Measurements from ENCODE around the gene HOXC5.
A peak's percentile ranks its signal among the peaks of the same experiment; 100 is the strongest.

The HOXC5 gene

GRCh38 chr12:53995378-53996239 lies 37.2 kb upstream of the HOXC5 start:
- no peaks in the 10 kb centered on the region for H3K9me3 ChIP-seq (ENCODE audit: control insufficient read depth in 1 of 2, low read length in 2 of 2)
- no peaks in the 10 kb centered on the region for H3K36me3 ChIP-seq (ENCODE audit: control insufficient read depth in 1 of 2, insufficient read depth in 2 of 2, low read length in 2 of 2)
- no peak overlapping the region for H3K27ac ChIP-seq (ENCODE audit: low read depth, low read length)
- peaks cover 92 to 100% of the 10 kb centered on the region in 2 donors for H3K27me3 ChIP-seq (ENCODE audit: control insufficient read depth in 1 of 2, insufficient read depth in 2 of 2, low read length in 2 of 2)
- peak overlapping the region; percentile 54 to 59 for H3K9ac ChIP-seq (ENCODE audit: low read depth in 1 of 2, low read length in 2 of 2)
- H3K4me1 ChIP-seq (ENCODE audit: control insufficient read depth in 1 of 2, insufficient read depth in 2 of 2, low read length in 2 of 2): peaks cover 16 to 21% of the 10 kb centered on the region in 2 donors
- peak overlapping the region; percentile 70 to 73 for H3K4me3 ChIP-seq (ENCODE audit: low read depth in 1 of 2, low read length in 2 of 2)

DNA sequence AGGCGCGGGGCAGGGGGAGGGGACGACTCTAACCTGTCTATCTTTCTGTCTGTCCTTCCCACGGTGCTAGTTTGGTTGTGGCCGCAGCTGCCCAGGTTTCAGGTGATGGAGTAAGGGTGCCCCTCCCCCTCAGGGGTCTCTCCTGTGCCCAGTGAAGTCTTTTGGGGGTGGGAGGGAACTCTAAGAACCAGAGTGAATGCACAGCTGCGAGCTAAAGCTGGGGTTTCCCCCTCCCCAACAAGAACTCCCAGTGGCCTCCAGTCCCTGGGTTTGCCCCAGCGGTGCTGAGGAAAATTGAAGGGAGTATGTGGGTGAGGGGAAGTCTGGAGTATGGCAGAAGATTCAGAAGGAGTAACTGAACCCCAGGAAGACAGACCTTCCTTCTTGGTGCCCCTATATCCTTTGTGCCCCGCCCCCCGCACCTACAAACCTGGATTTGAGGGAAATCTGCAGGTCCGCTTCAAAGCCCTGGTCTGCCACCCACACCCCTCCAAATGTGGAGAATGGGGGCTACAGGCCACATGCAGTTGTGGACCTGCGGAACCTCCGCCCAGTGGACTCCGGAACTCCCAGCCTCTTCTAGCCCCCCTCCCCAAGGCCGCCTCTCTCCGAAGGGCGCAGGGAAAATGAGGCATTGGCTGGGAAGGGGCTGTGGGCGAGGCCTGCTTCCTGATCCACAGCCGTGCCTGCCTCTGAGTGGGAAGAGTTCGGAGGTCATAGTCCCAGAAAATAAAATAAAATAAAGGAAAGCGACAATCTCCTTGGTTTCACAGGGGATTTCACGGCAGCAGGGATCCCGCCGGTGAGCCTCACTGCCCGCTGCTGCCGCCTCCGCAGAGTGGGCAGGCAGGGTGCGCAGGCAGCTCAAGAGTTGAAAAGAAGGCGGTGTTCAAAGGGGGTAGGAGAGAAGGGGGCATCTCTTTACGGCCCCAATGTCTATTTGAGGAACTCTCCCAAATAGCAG lies 36.3 kb upstream of the HOXC5 start:
- Histone ChIP-seq H3K4me3 (ENCODE audit: low read depth in 1 of 2, low read length in 2 of 2) (peak overlapping the region; percentile 70 to 73), H3K36me3 (ENCODE audit: control insufficient read depth in 1 of 2, insufficient read depth in 2 of 2, low read length in 2 of 2) (no peaks in the 10 kb centered on the region), H3K9ac (ENCODE audit: low read depth in 1 of 2, low read length in 2 of 2) (peak overlapping the region in 1 of 2 donors; percentile 54), H3K9me3 (ENCODE audit: control insufficient read depth in 1 of 2, low read length in 2 of 2) (no peaks in the 10 kb centered on the region), H3K4me1 (ENCODE audit: control insufficient read depth in 1 of 2, insufficient read depth in 2 of 2, low read length in 2 of 2) (peaks cover 16 to 21% of the 10 kb centered on the region in 2 donors), H3K27ac (ENCODE audit: low read depth, low read length) (no peak overlapping the region), H3K27me3 (ENCODE audit: control insufficient read depth in 1 of 2, insufficient read depth in 2 of 2, low read length in 2 of 2) (peaks cover 92 to 100% of the 10 kb centered on the region in 2 donors)

DNA sequence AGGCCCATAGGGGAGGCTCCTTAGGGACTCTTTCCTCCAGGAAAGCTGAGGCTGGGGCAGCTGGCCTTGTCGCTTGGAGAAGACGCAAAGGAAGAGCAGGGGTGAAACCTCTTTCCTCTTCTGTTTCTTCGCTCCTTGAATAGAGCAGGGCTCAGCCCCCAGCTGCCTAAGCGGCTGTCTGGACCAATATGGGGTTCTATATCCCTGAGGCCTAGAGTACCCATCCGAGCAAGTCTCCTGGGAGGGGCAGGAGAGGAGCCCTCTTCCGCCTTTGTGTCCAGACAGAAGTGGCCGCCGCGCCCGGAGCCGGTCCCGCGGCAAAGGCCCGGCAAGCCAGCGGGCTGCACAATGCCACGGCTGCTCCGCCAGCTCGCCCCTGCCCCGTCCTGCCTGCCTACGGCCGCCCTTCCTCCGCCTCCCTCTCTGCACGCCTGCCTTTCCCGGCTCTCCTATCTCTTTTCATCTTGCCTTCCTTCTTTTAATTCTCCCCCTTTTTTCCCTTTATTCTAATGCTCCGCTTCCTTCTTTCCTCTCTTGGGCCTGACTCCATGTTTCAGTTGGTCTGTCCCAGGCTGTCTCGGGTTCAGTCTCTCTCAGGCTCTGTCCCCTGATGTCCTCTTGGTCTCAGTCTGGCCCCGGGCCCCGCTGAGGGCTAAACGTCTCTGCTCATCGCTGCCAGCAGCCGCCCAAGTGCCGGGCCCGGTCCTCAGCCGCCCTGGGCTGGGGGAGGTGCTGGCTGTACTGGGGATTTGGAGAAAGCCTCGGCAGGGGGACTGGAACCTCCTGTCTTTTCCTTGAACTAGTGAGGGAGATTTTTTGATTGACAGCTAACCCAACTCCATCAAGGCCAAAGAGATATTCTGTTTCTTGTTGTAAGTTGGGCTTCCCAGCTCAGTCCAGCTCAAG lies 35.4 kb upstream of the HOXC5 start:
- H3K9me3 ChIP-seq (ENCODE audit: control insufficient read depth in 1 of 2, low read length in 2 of 2): no peaks in the 10 kb centered on the region
- H3K4me1 ChIP-seq (ENCODE audit: control insufficient read depth in 1 of 2, insufficient read depth in 2 of 2, low read length in 2 of 2): peaks cover 16 to 21% of the 10 kb centered on the region in 2 donors
- peak overlapping the region; percentile 14 for H3K27ac ChIP-seq (ENCODE audit: low read depth, low read length)
- H3K9ac ChIP-seq (ENCODE audit: low read depth in 1 of 2, low read length in 2 of 2): no peak overlapping the region
- H3K4me3 ChIP-seq (ENCODE audit: low read depth in 1 of 2, low read length in 2 of 2): no peak overlapping the region
- no peaks in the 10 kb centered on the region for H3K36me3 ChIP-seq (ENCODE audit: control insufficient read depth in 1 of 2, insufficient read depth in 2 of 2, low read length in 2 of 2)
- H3K27me3 ChIP-seq (ENCODE audit: control insufficient read depth in 1 of 2, insufficient read depth in 2 of 2, low read length in 2 of 2): peaks cover 92 to 100% of the 10 kb centered on the region in 2 donors

GRCh38 chr12:53998110-53998899 lies 34.5 kb upstream of the HOXC5 start:
- no peaks in the 10 kb centered on the region for H3K9me3 ChIP-seq (ENCODE audit: control insufficient read depth in 1 of 2, low read length in 2 of 2)
- no peaks in the 10 kb centered on the region for H3K36me3 ChIP-seq (ENCODE audit: control insufficient read depth in 1 of 2, insufficient read depth in 2 of 2, low read length in 2 of 2)
- no peak overlapping the region for H3K9ac ChIP-seq (ENCODE audit: low read depth in 1 of 2, low read length in 2 of 2)
- no peak overlapping the region for H3K27ac ChIP-seq (ENCODE audit: low read depth, low read length)
- peaks cover 16 to 21% of the 10 kb centered on the region in 2 donors for H3K4me1 ChIP-seq (ENCODE audit: control insufficient read depth in 1 of 2, insufficient read depth in 2 of 2, low read length in 2 of 2)
- peaks cover 92 to 100% of the 10 kb centered on the region in 2 donors for H3K27me3 ChIP-seq (ENCODE audit: control insufficient read depth in 1 of 2, insufficient read depth in 2 of 2, low read length in 2 of 2)
- no peak overlapping the region for H3K4me3 ChIP-seq (ENCODE audit: low read depth in 1 of 2, low read length in 2 of 2)

DNA sequence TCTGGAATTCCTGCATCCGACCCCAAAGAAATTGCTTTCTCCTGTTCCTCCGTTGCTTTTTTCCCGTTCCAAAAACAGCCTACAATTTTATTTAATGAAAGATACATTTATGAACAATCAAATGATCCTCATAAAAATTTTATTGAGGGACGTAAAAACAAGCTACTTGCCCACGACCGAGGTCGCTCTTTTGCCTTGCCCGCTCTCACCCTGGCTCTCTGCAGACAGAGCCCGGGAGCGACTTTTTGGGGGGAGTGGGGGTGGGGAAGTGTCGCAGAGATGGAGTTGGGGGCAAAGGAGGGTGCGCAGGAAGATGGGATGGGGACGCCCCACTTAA lies 34.0 kb upstream of the HOXC5 start:
- no peaks in the 10 kb centered on the region for H3K36me3 ChIP-seq (ENCODE audit: control insufficient read depth in 1 of 2, insufficient read depth in 2 of 2, low read length in 2 of 2)
- no peaks in the 10 kb centered on the region for H3K9me3 ChIP-seq (ENCODE audit: control insufficient read depth in 1 of 2, low read length in 2 of 2)
- peaks cover 91 to 99% of the 10 kb centered on the region in 2 donors for H3K27me3 ChIP-seq (ENCODE audit: control insufficient read depth in 1 of 2, insufficient read depth in 2 of 2, low read length in 2 of 2)
- peaks cover 16 to 21% of the 10 kb centered on the region in 2 donors for H3K4me1 ChIP-seq (ENCODE audit: control insufficient read depth in 1 of 2, insufficient read depth in 2 of 2, low read length in 2 of 2)
- H3K4me3 ChIP-seq (ENCODE audit: low read depth in 1 of 2, low read length in 2 of 2): no peak overlapping the region
- no peak overlapping the region for H3K27ac ChIP-seq (ENCODE audit: low read depth, low read length)
- H3K9ac ChIP-seq (ENCODE audit: low read depth in 1 of 2, low read length in 2 of 2): no peak overlapping the region

DNA sequence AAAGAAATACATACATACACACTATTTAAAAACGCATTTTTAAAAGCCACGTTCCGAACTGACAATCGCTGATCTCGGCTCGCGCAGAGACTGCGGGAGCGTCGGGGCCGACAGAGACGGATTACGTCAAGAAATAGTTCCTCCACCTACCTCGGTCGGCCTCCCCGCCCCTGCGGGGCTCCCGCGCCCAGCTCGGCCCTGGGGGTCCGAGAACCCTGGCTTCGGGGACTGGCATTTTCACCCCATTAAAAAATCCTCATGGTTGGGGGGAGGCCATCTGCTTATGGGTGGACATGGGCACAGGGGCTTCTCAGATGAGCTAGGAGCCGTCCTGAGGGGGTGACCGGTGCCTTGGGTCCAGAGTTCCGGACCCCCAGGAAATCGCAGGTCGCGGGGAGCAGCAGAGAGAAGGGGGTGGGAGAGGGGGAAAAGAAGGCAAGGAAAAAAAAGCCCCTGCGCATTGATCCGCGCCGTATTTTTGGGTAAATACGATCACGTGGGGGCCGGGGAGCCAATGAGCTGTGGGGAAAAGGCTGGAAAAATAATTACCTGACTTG lies 33.2 kb upstream of the HOXC5 start:
- no peak overlapping the region for H3K9ac ChIP-seq (ENCODE audit: low read depth in 1 of 2, low read length in 2 of 2)
- no peaks in the 10 kb centered on the region for H3K9me3 ChIP-seq (ENCODE audit: control insufficient read depth in 1 of 2, low read length in 2 of 2)
- H3K4me1 ChIP-seq (ENCODE audit: control insufficient read depth in 1 of 2, insufficient read depth in 2 of 2, low read length in 2 of 2): peaks cover 15% of the 10 kb centered on the region in 2 donors
- H3K27me3 ChIP-seq (ENCODE audit: control insufficient read depth in 1 of 2, insufficient read depth in 2 of 2, low read length in 2 of 2): peaks cover 91 to 99% of the 10 kb centered on the region in 2 donors
- H3K27ac ChIP-seq (ENCODE audit: low read depth, low read length): peak overlapping the region; percentile 13
- no peaks in the 10 kb centered on the region for H3K36me3 ChIP-seq (ENCODE audit: control insufficient read depth in 1 of 2, insufficient read depth in 2 of 2, low read length in 2 of 2)
- H3K4me3 ChIP-seq (ENCODE audit: low read depth in 1 of 2, low read length in 2 of 2): peak overlapping the region in 1 of 2 donors; percentile 45

DNA sequence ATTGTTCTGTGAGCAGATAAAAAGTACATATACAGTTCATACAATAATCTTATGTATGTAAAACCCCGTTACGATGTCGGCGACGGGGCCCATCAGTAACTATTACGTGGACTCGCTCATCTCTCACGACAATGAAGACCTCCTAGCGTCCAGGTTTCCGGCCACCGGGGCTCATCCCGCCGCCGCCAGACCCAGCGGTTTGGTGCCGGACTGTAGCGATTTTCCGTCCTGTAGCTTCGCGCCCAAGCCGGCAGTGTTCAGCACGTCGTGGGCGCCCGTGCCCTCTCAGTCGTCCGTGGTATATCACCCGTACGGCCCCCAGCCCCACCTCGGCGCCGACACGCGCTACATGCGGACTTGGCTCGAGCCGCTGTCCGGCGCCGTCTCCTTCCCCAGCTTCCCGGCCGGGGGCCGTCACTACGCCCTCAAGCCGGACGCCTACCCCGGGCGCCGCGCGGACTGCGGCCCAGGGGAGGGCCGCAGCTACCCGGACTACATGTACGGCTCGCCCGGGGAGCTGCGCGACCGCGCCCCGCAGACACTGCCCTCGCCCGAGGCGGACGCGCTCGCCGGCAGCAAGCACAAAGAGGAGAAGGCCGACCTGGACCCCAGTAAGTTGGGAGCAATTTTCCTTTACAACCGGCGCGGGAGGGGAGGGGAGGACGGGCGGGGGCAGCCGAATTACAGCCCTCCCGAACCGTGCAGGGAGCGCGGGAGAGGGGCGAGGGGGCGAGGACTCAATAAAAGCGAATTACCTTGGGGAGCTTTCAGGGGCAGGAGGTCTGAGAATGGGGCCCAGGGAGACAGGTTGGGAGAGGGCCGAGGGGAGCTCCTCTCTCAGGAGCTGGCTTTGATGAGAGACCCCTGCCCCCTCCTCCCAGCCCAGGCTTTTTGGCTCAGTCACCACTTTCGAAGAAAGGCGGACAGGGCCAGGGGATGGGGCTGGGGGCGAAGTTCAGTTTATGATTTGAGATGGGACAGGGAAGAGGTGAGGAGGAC lies 32.4 kb upstream of the HOXC5 start, which contains the start of gene HOXC9:
Gene HOXC9, plus strand, starts transcription at position 46 of the 999 bp plus-strand sequence. Its CDS starts 28 bp downstream, at position 74.
- H3K9me3 ChIP-seq (ENCODE audit: control insufficient read depth in 1 of 2, low read length in 2 of 2): no peaks in the 10 kb centered on the region
- H3K36me3 ChIP-seq (ENCODE audit: control insufficient read depth in 1 of 2, insufficient read depth in 2 of 2, low read length in 2 of 2): no peaks in the 10 kb centered on the region
- peak within 1 kb of the TSS in 1 of 2 donors; percentile 45 for H3K4me3 ChIP-seq (ENCODE audit: low read depth in 1 of 2, low read length in 2 of 2)
- no peak within 1 kb of the TSS for H3K9ac ChIP-seq (ENCODE audit: low read depth in 1 of 2, low read length in 2 of 2)
- H3K27me3 ChIP-seq (ENCODE audit: control insufficient read depth in 1 of 2, insufficient read depth in 2 of 2, low read length in 2 of 2): peaks cover 91 to 99% of the 10 kb centered on the region in 2 donors
- peak within 1 kb of the TSS; percentile 13 for H3K27ac ChIP-seq (ENCODE audit: low read depth, low read length)
- peaks cover 7 to 8% of the 10 kb centered on the region in 2 donors for H3K4me1 ChIP-seq (ENCODE audit: control insufficient read depth in 1 of 2, insufficient read depth in 2 of 2, low read length in 2 of 2)
